CD14-positive monocyte (primary cell): ENCODE measurements around the gene FAM163B. TPM values are rescaled to one million over a fixed set of nuclear protein-coding genes. Genes with fewer than 3 reads are reported as not detected.

Experiments used
- DNase-seq, 3 donors: peaks; one replicate each; pipeline ENCODE4 v3.0.0-alpha.2; 2011 to 2022
- H2AFZ ChIP-seq: 2 replicates; pipeline ENCODE4 v1.6.0; 2012; ENCODE audit warnings: mild to moderate bottlenecking, low read depth, low read length, inconsistent platforms; ENCODE audit not compliant: insufficient read depth, poor library complexity, severe bottlenecking
- H3K27ac ChIP-seq, 2 donors: 1 replicate in 1 of 2; 2 replicates in 1 of 2; pipeline ENCODE4 v1.5.1; 2012 to 2013; ENCODE audit warnings: low read length in 2 of 2, control low read depth in 1 of 2, inconsistent platforms in 1 of 2, low read depth in 1 of 2, mild to moderate bottlenecking in 1 of 2
- H3K27me3 ChIP-seq, 2 donors: one replicate each; pipeline versions ENCODE4 v1.6.0 to v1.6.1; 2011 to 2013; ENCODE audit warnings: low read length in 2 of 2; ENCODE audit not compliant: control insufficient read depth in 2 of 2, insufficient read depth in 2 of 2
- H3K36me3 ChIP-seq, 2 donors: replicated peaks in 1 of 2; 1 replicate in 1 of 2; 2 replicates in 1 of 2; pipeline versions ENCODE4 v1.5.1 to v1.6.1; 2012 to 2013; ENCODE audit warnings: low read length in 2 of 2, control low read depth in 1 of 2, inconsistent platforms in 1 of 2, mild to moderate bottlenecking in 1 of 2; ENCODE audit not compliant: insufficient read depth in 2 of 2, control insufficient read depth in 1 of 2
- H3K4me1 ChIP-seq, 2 donors: 1 replicate in 1 of 2; 2 replicates in 1 of 2; pipeline versions ENCODE4 v1.5.1 to v1.6.1; 2012 to 2013; ENCODE audit warnings: low read length in 2 of 2, control low read depth in 1 of 2, inconsistent platforms in 1 of 2, mild to moderate bottlenecking in 1 of 2, moderate library complexity in 1 of 2; ENCODE audit not compliant: insufficient read depth in 2 of 2, control insufficient read depth in 1 of 2
- H3K4me2 ChIP-seq: replicated peaks from 2 replicates; pipeline ENCODE3; 2012; ENCODE audit warnings: low read length, moderate library complexity, mild to moderate bottlenecking; ENCODE audit not compliant: poor library complexity, severe bottlenecking; ENCODE audit errors: extremely low read depth
- H3K4me3 ChIP-seq, 3 experiments: fragments of 200-600 bp in 1 of 3; sonication (generic) in 1 of 3; replicated peaks in 1 of 3; 1 replicate in 2 of 3; 2 replicates in 1 of 3; pipeline ENCODE4 v1.5.1; 2011 to 2013; ENCODE audit warnings: low read length in 3 of 3, mild to moderate bottlenecking in 3 of 3, control low read depth in 2 of 3, low read depth in 2 of 3, inconsistent platforms in 1 of 3, moderate library complexity in 1 of 3
- H3K79me2 ChIP-seq: 2 replicates; pipeline ENCODE4 v1.6.0; 2012; ENCODE audit warnings: mild to moderate bottlenecking, control low read depth, inconsistent platforms, low read length, moderate library complexity; ENCODE audit not compliant: insufficient read depth
- H3K9ac ChIP-seq: 2 replicates; pipeline ENCODE4 v1.6.0; 2017; ENCODE audit warnings: low read length, mild to moderate bottlenecking; ENCODE audit not compliant: insufficient read depth, poor library complexity, severe bottlenecking
- H3K9me3 ChIP-seq, 2 donors: replicated peaks in 1 of 2; 1 replicate in 1 of 2; 2 replicates in 1 of 2; pipeline versions ENCODE4 v1.5.1 to v1.6.1; 2012 to 2013; ENCODE audit warnings: low read length in 2 of 2, control low read depth in 1 of 2; ENCODE audit not compliant: control insufficient read depth in 1 of 2, insufficient read depth in 1 of 2
- H4K20me1 ChIP-seq: 2 replicates; pipeline ENCODE4 v1.6.0; 2012; ENCODE audit warnings: mild to moderate bottlenecking, low read length, control low read depth, moderate library complexity; ENCODE audit not compliant: insufficient read depth
- H3K27ac Mint-ChIP-seq, 7 donors: one replicate each; pipeline ENCODE4 v1.8.0; 2020; ENCODE audit warnings: mild to moderate bottlenecking in 7 of 7, mixed read lengths in 7 of 7, moderate library complexity in 6 of 7, inconsistent platforms in 2 of 7
- H3K27me3 Mint-ChIP-seq, 3 donors: one replicate each; pipeline ENCODE4 v1.8.0; 2021 to 2022; ENCODE audit warnings: low read depth in 3 of 3, mild to moderate bottlenecking in 3 of 3, mixed read lengths in 3 of 3, moderate library complexity in 3 of 3, inconsistent platforms in 1 of 3
- H3K36me3 Mint-ChIP-seq, 2 donors: one replicate each; pipeline ENCODE4 v1.8.0; 2020; ENCODE audit warnings: mixed read lengths in 2 of 2, inconsistent platforms in 1 of 2, mild to moderate bottlenecking in 1 of 2
- H3K4me1 Mint-ChIP-seq: one replicate; pipeline ENCODE4 v1.8.0; 2020; ENCODE audit warnings: mild to moderate bottlenecking, mixed read lengths
- H3K4me3 Mint-ChIP-seq, 2 donors: one replicate each; pipeline ENCODE4 v1.8.0; 2020; ENCODE audit warnings: mild to moderate bottlenecking in 2 of 2, mixed read lengths in 2 of 2, moderate library complexity in 1 of 2
- H3K9me3 Mint-ChIP-seq, 7 donors: one replicate each; pipeline ENCODE4 v1.8.0; 2020 to 2022; ENCODE audit warnings: mixed read lengths in 7 of 7, mild to moderate bottlenecking in 6 of 7, moderate library complexity in 6 of 7, inconsistent platforms in 2 of 7
- CTCF ChIP-seq: fragments of 200-600 bp; IDR thresholded peaks from one replicate; pipeline ENCODE4 v1.8.0; 2022; ENCODE audit warnings: antibody characterized with exemption, mild to moderate bottlenecking
- WGBS: methylation state at CpG from one replicate; pipeline ENCODE4 v1.1.5; 2013; ENCODE audit warnings: missing lambda C conversion rate; ENCODE audit not compliant: insufficient coverage; 5-methylcytosine and 5-hydroxymethylcytosine counted together
- intact Hi-C, 2 donors: fragments of 100-400 bp; cut with micrococcal nuclease; formaldehyde crosslinking; loops; one replicate each; pipeline versions ENCODE4 v1.15.0 to v1.15.1; 2023
- polyA plus RNA-seq, 3 donors: library from polyadenylated mRNA; depleted of rRNA in 1 of 3; unstranded in 2 of 3; stranded (reverse) in 1 of 3; fragments of 300-500 nt in 2 of 3; fragments of >200 nt in 1 of 3; fragmentation: Illumina TruSeq in 2 of 3; gene quantifications; 1 replicate in 2 of 3; 2 replicates in 1 of 3; pipeline ENCODE4 v1.2.3, GENCODE V29; 2012 to 2021

The FAM163B gene
- polyA plus RNA-seq, 3 donors = not detected

- no peaks in the 10 kb centered on the region for H3K36me3 Mint-ChIP-seq
- 90% methylated on average over 10 of the region's 10 CpGs for WGBS
- Histone ChIP-seq H3K27ac (no peak overlapping the region), H3K9ac (no peak overlapping the region), H4K20me1 (no peaks in the 10 kb centered on the region), H3K9me3 (no peaks in the 10 kb centered on the region), H3K4me3 (no peak overlapping the region), H3K27me3 (no peaks in the 10 kb centered on the region), H3K4me1 (peaks cover 4 to 5% of the 10 kb centered on the region in 2 donors), H3K79me2 (no peaks in the 10 kb centered on the region), H2AFZ (no peak overlapping the region), H3K36me3 (no peaks in the 10 kb centered on the region), H3K4me2 (no peak overlapping the region)
- DNase-seq = no peak
- H3K9me3 Mint-ChIP-seq = no peaks in the 10 kb centered on the region
- no peak overlapping the region for H3K4me3 Mint-ChIP-seq
- H3K27me3 Mint-ChIP-seq = peaks cover 0 to 10% (median 3%) of the 10 kb centered on the region in 3 donors
- no peak for TF ChIP-seq CTCF
- H3K27ac Mint-ChIP-seq = no peak overlapping the region
- intact Hi-C loops = no loop called here
- peaks cover 4% of the 10 kb centered on the region for H3K4me1 Mint-ChIP-seq
Observed at GRCh38 chr9:133553123-133553522, 56.1 kb downstream of the FAM163B start.

- H3K79me2 ChIP-seq = no peaks in the 10 kb centered on the region
- Mint-ChIP-seq H3K9me3 (no peaks in the 10 kb centered on the region), H3K27ac (no peak overlapping the region), H3K27me3 (peaks cover 0 to 7% (median 0%) of the 10 kb centered on the region in 3 donors), H3K4me1 (no peaks in the 10 kb centered on the region), H3K4me3 (no peak overlapping the region), H3K36me3 (no peaks in the 10 kb centered on the region)
- DNase-seq = no peak
- H3K4me1 ChIP-seq = no peaks in the 10 kb centered on the region
- H3K4me3 ChIP-seq = no peak overlapping the region
- H3K27ac ChIP-seq = no peak overlapping the region
- no peaks in the 10 kb centered on the region for H4K20me1 ChIP-seq
- H2AFZ ChIP-seq = no peak overlapping the region
- intact Hi-C loops = no loop called here
- H3K36me3 ChIP-seq = no peaks in the 10 kb centered on the region
- H3K9me3 ChIP-seq = no peaks in the 10 kb centered on the region
- no peak overlapping the region for H3K4me2 ChIP-seq
- TF ChIP-seq CTCF = no peak
- no peaks in the 10 kb centered on the region for H3K27me3 ChIP-seq
- H3K9ac ChIP-seq = no peak overlapping the region
- WGBS = 100% methylated on average over 1 of the region's 8 CpGs
Observed at GRCh38 chr9:133552236-133552635, 57.0 kb downstream of the FAM163B start.
